ENCODE results near the gene ZNF423. TPM values are rescaled to one million over a fixed set of nuclear protein-coding genes. Genes with fewer than 3 reads are reported as not detected.

ZNF423 gene
- total and polyA plus RNA-seq, 4 donors = 1.1 to 14.8 (median 3.3) TPM

GRCh38 chr16:49842972-49843371 lies 12.9 kb downstream of the ZNF423 start:
- no peak overlapping the region for H3K9ac ChIP-seq (ENCODE audit: insufficient read depth in 1 of 2, low read length in 2 of 2)
- TF ChIP-seq CTCF (IDR thresholded peaks at IDR 0.05; ENCODE audit: control extremely low read depth, extremely low read depth) = no peak

GRCh38 chr16:49839017-49839825 lies 16.7 kb downstream of the ZNF423 start:
- Histone ChIP-seq H3K9me3 (ENCODE audit: control insufficient read depth in 4 of 4, insufficient read depth in 3 of 4, low read length in 3 of 4) (no peaks in the 10 kb centered on the region), H3K27ac (ENCODE audit: low read depth in 1 of 2, low read length in 1 of 2) (peak overlapping the region in 1 of 2 donors; percentile 72)
- TF ChIP-seq CTCF (IDR thresholded peaks at IDR 0.05; ENCODE audit: control extremely low read depth, extremely low read depth) = no peak

More at GRCh38 chr16:49842972-49843371, 12.9 kb downstream of the ZNF423 start:
- Histone ChIP-seq H3K4me1 (ENCODE audit: control insufficient read depth in 5 of 5, insufficient read depth in 5 of 5, low read length in 5 of 5) (peaks cover 0 to 39% (median 12%) of the 10 kb centered on the region in 5 donors), H3K9me3 (ENCODE audit: control insufficient read depth in 4 of 4, insufficient read depth in 3 of 4, low read length in 3 of 4) (no peaks in the 10 kb centered on the region), H3K27me3 (ENCODE audit: control insufficient read depth in 3 of 3, insufficient read depth in 3 of 3, low read length in 2 of 3) (peaks cover 0 to 3% (median 0%) of the 10 kb centered on the region in 3 donors), H3K36me3 (ENCODE audit: control insufficient read depth in 4 of 4, insufficient read depth in 4 of 4, low read length in 4 of 4) (peaks cover 0 to 4% (median 0%) of the 10 kb centered on the region in 4 donors), H3K4me3 (no peak overlapping the region), H3K27ac (ENCODE audit: low read depth in 1 of 2, low read length in 1 of 2) (no peak overlapping the region)
- ATAC-seq (ENCODE audit: insufficient read depth, low FRiP score) (no peak), DNase-seq (peak in 1 of 3 donors; percentile 32)
- 57 to 69% methylated on average over 4 of the region's 4 CpGs for WGBS, 2 donors

GRCh38 chr16:49838441-49839016 lies 17.4 kb downstream of the ZNF423 start:
- WGBS, 2 donors = 14 to 15% methylated on average over 49 to 63 of the region's 63 CpGs
- H3K27ac ChIP-seq (ENCODE audit: low read depth in 1 of 2, low read length in 1 of 2) = peak overlapping the region in 1 of 2 donors; percentile 47
- H3K9ac ChIP-seq (ENCODE audit: insufficient read depth in 1 of 2, low read length in 2 of 2) = no peak overlapping the region
- ATAC-seq (ENCODE audit: insufficient read depth, low FRiP score) (no peak), DNase-seq (peak; percentile 61 to 77 (median 65))
- no peaks in the 10 kb centered on the region for H3K9me3 ChIP-seq (ENCODE audit: control insufficient read depth in 4 of 4, insufficient read depth in 3 of 4, low read length in 3 of 4)
- H3K27me3 ChIP-seq (ENCODE audit: control insufficient read depth in 3 of 3, insufficient read depth in 3 of 3, low read length in 2 of 3) = peaks cover 0 to 3% (median 0%) of the 10 kb centered on the region in 3 donors
- H3K36me3 ChIP-seq (ENCODE audit: control insufficient read depth in 4 of 4, insufficient read depth in 4 of 4, low read length in 4 of 4) = no peaks in the 10 kb centered on the region
- no peak overlapping the region for H3K4me3 ChIP-seq
- no peak for TF ChIP-seq CTCF (IDR thresholded peaks at IDR 0.05; ENCODE audit: control extremely low read depth, extremely low read depth)
- peaks cover 0 to 72% (median 34%) of the 10 kb centered on the region in 5 donors for H3K4me1 ChIP-seq (ENCODE audit: control insufficient read depth in 5 of 5, insufficient read depth in 5 of 5, low read length in 5 of 5)

More at GRCh38 chr16:49839017-49839825, 16.7 kb downstream of the ZNF423 start:
- Histone ChIP-seq H3K4me3 (no peak overlapping the region), H3K4me1 (ENCODE audit: control insufficient read depth in 5 of 5, insufficient read depth in 5 of 5, low read length in 5 of 5) (peaks cover 0 to 71% (median 30%) of the 10 kb centered on the region in 5 donors), H3K36me3 (ENCODE audit: control insufficient read depth in 4 of 4, insufficient read depth in 4 of 4, low read length in 4 of 4) (no peaks in the 10 kb centered on the region), H3K9ac (ENCODE audit: insufficient read depth in 1 of 2, low read length in 2 of 2) (no peak overlapping the region), H3K27me3 (ENCODE audit: control insufficient read depth in 3 of 3, insufficient read depth in 3 of 3, low read length in 2 of 3) (peaks cover 0 to 3% (median 0%) of the 10 kb centered on the region in 3 donors)
- DNase-seq (peak in 2 of 3 donors; percentile 61 to 71), ATAC-seq (ENCODE audit: insufficient read depth, low FRiP score) (no peak)
- WGBS, 2 donors = 69 to 80% methylated on average over 24 to 26 of the region's 26 CpGs

Data from lung (tissue), 12 donors.